Measurements from ENCODE around the gene ENTREP3.
"Not testable (repeated sequence)": the region's sequence is repeated elsewhere in the genome, so short reads cannot be mapped to it uniquely, and the experiment has no call there.

The ENTREP3 gene

DNA sequence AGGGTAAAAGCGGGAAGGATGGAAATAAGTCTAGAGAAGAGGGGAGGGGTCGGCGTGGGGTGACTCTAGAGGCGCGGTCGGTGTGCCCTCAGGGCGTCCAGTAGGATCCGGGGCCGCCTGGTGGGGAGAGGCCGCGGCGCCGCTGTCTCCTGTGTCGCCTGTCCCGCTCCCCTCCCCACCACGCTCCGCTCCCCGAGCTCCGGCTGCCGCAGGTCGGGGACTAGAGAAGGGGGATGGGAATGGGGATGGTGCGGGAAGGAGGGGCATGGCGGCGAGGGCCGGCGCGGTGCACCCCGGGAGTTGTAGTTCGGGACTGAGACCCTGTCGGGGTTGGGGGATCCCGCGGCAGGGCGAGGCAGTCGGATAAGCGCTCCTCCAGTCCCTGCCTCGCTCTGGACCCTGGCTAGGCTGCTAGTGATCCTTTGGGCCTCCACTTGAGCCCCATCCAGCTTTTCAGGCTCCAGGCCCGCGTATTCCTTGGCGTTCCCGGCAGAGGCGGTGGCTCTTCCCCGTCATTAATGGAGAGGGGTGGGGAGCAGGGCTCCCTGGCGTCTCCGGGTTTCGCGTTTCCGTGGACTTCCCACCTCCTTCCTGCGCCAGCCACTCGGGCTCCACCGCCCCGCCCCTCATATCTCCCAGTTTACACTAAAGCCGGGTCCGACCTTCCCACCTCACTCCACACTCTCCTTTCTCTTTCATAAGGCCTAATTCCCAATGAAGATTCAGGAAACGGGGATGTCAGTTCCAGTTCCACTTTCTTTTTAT lies at the start of gene ENTREP3:
Gene ENTREP3, minus strand, starts transcription at position 241 of the 765 bp plus-strand sequence. CDS start 606 bp downstream, outside the sequence.
- no peak for DNase-seq (ENCODE audit: low read depth)

- no peak for DNase-seq (ENCODE audit: low read depth)
Measured at GRCh38 chr1:155304558-155305063, 49.3 kb upstream of the ENTREP3 start.

DNA sequence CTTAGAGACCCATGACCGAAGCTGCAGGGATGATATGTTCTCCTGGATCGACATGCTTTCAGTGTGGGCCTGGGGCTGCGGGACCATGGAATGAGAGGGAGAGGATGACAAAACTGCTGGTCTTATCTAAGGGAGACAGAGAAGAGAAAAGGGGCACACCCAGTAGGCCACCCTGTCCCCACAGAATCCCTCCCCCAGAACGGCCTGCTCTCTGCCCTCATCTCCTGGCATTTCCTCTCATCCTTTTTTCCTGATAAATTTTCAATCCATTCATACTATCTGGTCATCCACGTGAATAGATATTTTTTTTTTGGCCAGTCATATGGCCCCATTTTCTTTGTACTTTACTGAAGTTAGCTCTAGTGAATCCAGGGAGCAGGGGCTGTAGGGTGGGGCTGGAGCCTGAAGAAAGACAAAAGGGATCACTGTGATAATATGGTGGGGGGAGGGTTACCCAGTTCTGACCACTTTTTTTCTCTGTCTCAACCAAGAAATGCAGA lies 46.1 kb upstream of the ENTREP3 start, which contains the start of gene PKLR:
Gene PKLR, minus strand, starts transcription at position 97 of the 500 bp plus-strand sequence. Its CDS starts 43 bp downstream, at position 54.
- DNase-seq (ENCODE audit: low read depth): no peak

GRCh38 chr1:155300553-155301329 lies 45.5 kb upstream of the ENTREP3 start:
- DNase-seq (ENCODE audit: low read depth): no peak

DNA sequence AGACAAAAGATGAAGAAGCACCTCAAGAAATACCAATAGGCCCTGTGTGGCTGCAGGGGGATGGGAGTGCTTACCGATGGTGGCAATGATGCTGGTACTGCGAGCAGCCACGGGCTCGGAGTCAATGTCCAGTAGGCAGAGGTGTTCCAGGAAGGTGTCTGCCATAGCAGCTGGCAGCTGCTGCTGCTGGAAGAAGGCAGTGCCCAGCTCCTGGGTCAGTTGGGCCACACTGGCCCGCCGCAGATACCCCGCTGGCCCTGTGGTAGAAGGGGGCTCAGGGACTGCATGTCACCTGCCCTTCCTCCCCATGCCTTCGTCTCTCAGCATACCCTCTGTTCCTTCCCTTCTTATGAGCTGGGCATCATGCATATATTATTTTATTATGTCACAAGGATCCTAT lies 44.7 kb upstream of the ENTREP3 start:
- no peak for DNase-seq (ENCODE audit: low read depth)

DNA sequence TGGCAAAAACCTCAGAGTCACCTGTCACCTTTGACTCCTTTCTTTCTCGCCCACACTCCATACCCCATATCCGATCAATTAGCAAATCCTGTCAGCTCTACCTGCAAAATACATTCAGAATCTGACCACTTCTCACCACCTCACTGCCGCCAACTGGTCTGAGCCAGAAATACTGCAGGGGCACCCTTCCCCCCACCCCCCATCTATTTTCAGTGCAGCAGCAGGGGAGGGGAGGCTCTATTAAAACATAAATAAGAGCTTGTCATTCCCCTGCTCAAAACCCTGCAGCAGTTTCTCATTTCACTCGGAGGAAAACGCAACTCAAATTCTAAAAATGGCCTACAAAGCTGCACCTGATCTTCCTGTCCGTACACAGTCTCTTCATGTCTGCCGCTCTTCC lies 42.1 kb upstream of the ENTREP3 start:
- no peak for DNase-seq (ENCODE audit: low read depth)

- DNase-seq (ENCODE audit: low read depth): no peak
Measured at GRCh38 chr1:155296661-155297060, 41.4 kb upstream of the ENTREP3 start.

DNA sequence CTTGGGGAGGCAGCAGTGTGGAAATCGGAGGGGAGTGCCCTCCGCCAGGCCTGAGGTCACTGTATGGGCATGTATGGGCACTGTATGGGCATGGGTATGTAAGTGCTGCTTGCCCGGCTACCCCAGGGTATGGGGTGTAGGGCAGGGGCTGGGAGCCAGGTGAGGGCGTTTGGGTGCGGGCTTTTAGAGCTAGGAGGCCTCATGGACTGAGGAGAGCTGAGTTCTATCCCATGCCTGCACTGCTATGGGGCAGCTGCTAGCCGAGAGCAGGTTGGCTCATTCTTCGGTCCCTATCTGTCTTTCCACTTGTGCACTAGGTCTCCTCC lies 40.6 kb upstream of the ENTREP3 start:
- no peak for DNase-seq (ENCODE audit: low read depth)

DNA sequence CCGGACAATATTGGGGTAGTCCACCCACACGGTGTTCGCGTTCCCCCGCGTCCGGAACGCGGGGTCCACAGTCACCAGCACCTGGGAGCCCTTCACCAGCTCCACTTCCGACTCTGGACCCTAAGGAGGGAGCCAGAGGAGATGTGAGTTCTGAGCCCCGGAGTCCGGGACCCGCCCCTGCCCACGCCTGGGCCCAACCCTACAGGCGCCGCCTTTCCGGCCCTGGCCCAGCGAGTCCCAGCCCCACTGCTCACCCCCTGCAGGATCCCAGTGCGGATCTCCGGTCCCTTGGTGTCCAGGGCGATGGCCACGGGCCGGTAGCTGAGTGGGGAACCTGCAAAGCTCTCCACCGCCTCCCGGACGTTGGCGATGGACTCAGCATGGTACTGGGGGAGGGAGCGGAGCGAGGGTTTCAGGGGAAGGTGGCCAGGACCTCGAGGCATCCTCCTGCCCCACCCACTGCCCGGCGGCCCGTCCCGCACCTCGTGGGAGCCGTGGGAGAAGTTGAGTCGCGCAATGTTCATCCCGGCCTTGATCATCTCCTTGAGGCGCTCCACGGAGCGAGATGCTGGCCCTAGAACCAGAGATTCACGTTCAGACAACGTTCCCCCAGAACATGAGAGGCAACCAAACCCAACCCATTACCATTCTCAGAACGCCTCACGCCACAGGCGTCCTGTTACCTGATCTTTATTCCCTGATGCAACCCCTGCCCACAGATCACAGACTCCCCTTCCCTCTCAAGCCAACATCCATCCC lies 40.1 kb upstream of the ENTREP3 start:
- DNase-seq (ENCODE audit: low read depth): no peak

- no peak for DNase-seq (ENCODE audit: low read depth)
Measured at GRCh38 chr1:155294520-155295182, 39.4 kb upstream of the ENTREP3 start.

DNA sequence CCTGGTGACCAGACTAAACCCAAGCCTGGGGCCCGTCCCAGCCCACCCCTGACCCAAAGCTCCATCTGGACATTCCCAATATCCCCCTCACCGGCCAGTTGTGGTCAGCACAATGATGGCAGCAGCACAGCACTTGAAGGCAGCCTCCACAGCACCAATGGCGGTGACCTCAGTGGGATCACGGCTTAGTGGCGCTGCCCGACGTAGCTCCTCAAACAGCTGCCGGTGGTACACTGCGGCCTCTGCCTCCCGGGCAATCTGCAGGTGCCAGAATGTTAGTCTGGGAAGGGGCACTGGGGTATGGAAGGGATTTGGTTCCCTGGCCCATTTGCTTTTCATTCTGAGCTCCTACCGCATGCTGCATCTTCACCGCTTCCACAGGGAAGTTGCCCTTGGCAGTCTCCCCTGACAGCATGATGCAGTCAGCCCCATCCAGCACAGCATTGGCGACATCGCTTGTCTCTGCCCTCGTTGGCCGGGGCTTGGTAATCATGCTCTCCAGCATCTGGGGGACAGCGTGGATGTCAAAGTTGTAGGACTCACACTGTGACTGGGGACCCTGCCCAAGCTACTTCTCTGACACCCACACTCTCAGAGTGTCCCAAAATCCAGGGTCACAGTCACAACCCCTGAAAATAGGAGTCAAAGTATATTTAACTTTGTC lies 37.9 kb upstream of the ENTREP3 start:
- no peak for DNase-seq (ENCODE audit: low read depth)

DNA sequence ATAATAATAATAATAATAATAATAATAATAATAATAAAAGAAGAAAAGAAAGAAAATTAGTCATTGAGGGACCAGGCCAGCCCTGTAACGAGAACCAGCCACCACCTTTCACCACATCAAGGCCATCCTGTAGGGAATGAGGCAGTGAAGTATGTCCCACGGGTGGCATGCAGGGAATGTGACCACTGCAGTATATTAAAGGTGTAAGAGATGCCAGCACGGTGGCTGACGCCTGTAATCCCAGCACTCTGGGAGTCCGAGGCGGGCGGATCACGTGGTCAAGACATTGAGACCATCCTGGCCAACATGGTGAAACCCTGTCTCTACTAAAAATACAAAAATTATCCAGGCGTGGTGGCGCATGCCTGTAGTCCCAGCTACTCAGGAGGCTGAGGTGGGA lies 35.7 kb upstream of the ENTREP3 start:
- DNase-seq (ENCODE audit: low read depth): not testable (repeated sequence)

DNA sequence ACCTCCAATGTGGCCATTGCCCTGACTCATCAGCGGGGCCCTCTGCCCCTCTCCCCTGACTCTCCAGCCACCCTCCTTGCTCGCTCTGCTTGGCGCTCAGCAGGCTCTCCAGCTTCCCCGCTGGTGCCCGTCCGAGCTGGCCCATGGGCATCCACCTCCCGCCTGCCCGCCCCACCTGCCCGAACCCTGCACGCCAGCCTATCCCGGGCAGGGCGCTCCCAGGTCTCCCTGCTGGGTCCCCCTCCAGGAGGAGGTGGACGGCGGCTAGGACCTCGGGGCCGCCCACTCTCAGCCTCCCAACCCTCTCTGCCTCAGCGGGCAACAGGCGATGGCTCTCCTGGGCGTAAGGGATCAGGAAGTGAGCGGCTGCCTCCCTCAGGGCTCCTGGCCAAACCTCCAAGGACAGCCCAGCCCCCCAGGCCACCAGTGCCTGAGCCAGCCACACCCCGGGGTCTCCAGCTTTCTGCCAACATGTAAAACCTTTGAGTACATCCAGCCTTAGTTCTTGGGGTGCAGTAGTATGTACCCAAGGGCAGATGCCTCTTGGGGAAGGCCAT lies 32.8 kb upstream of the ENTREP3 start:
- DNase-seq (ENCODE audit: low read depth): no peak

DNA sequence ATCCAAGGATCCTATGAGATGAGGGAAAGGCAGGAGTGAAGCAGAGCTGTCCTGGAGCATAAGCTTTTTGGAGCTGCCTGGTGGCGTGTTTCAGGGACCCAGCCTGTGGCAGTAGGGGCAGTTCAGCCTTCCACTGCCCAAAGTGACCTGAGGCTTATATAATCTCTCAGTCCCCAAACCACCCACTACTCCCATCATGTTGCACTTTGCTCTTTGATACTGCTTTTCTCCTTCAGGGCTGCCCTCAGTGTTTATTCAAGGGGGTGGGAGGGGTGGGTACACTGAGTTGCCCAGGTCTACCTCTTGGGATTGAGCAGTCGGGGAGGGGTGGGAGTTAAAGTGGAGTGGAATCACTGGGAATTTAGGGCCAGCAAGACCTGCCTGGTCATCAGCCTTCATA lies 31.3 kb upstream of the ENTREP3 start:
- DNase-seq (ENCODE audit: low read depth): no peak

- DNase-seq (ENCODE audit: low read depth): no peak
Measured at GRCh38 chr1:155285631-155286044, 30.4 kb upstream of the ENTREP3 start.

DNA sequence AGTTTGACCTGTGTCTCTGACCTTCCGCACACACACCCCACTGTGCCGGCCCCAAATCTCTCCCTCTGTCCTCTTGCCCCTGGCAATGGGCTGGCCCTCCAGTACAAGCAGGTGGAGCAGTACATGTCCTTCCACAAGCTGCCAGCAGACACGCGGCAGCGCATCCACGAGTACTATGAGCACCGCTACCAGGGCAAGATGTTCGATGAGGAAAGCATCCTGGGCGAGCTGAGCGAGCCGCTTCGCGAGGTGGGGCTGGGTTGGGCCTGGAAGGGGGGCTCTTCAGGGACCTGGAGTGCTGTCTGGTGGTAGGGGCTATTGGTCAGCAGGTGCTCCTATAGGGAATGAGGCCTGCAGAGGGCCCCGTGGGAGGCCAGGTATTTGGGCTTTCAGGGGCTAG lies 29.8 kb upstream of the ENTREP3 start:
- no peak for DNase-seq (ENCODE audit: low read depth)

DNA sequence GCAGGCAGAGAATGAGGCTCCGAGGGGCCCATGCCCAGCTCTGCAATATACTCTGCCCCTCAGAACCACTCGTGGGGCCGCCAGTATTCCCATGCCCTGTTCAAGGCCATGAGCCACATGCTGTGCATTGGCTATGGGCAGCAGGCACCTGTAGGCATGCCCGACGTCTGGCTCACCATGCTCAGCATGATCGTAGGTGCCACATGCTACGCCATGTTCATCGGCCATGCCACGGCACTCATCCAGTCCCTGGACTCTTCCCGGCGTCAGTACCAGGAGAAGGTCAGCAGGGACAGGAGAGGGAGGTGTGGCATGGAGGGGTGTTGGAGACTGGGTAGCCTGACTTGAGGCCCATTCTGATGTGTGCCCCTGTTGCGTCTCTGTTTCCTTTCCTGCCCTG lies 29.2 kb upstream of the ENTREP3 start:
- no peak for DNase-seq (ENCODE audit: low read depth)

DNA sequence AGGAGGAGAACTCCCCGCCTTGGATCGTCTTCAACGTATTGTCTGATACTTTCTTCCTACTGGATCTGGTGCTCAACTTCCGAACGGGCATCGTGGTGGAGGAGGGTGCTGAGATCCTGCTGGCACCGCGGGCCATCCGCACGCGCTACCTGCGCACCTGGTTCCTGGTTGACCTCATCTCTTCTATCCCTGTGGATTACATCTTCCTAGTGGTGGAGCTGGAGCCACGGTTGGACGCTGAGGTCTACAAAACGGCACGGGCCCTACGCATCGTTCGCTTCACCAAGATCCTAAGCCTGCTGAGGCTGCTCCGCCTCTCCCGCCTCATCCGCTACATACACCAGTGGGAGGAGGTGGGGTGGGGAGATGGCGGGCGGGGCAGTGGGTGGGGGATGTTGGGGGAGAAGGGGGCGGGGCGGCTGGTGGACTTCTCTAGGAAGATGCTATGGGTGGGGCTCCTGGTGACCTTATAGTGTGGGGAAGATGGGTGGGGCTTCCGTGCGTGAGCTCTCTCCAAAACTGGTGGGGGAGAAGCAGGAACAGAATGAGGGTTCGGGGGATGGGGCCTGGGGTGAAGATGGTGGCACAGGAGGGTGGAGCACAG lies 27.3 kb upstream of the ENTREP3 start:
- no peak for DNase-seq (ENCODE audit: low read depth)

DNA sequence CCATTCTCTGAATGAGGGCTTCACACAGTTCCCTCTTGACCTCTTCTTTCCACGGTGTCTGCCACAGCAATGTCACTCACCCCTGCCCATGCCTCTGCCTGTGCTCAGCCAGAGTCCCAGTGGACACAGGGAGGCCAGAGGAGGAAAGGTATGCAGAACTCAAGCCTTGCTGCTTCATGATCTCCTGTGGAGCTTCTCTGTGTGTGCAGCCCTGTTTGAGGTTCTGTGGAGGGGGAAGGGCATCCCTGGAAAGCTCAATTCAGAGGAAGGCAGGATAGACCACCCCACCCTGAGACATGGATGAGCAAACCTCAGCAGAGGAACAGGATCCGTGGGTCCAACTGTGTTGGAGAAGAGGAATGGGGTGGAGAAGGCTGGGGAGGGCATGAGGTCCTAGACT lies 24.0 kb upstream of the ENTREP3 start:
- no peak for DNase-seq (ENCODE audit: low read depth)

DNA sequence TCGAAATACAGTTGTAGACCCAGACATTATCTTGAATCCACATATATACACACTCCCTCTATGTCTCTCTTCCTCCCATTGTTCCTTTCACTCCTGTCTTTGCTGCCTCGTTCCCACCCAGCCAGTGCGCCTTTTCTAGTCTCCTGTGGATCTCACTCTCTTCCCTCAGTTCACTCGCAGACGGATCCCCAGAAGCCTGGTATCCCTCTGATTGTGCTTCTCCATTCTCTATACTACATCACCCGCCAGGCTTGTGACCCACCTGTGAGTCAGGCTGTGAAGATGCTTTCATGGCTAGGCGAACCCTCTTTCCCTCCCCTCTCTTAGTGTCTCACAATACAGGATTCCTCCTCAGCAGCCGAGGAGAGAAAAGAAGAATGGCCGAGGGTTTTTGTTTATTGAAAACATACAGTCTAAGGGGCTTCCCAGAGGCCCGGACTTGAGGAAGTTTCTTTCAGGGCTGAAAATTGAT lies 23.4 kb upstream of the ENTREP3 start:
- DNase-seq (ENCODE audit: low read depth): no peak
